Parathyroid adenoma (tissue), 2 donors: ENCODE measurements around the gene CISD3.

Experiments used
- H2AFZ ChIP-seq: fragments of 300-600 bp; sonication (generic); one replicate; pipeline ENCODE4 v1.7.0; 2017; ENCODE audit warnings: antibody characterized with exemption, mild to moderate bottlenecking
- H3K27ac ChIP-seq: fragments of 300-600 bp; sonication (generic); one replicate; pipeline ENCODE4 v1.7.0; 2017
- H3K27me3 ChIP-seq: fragments of 300-600 bp; sonication (generic); one replicate; pipeline ENCODE4 v1.7.0; 2017; ENCODE audit warnings: low read length; ENCODE audit not compliant: control insufficient read depth, insufficient read depth
- H3K36me3 ChIP-seq: fragments of 300-600 bp; sonication (generic); one replicate; pipeline ENCODE4 v1.7.0; 2017; ENCODE audit warnings: low read length; ENCODE audit not compliant: control insufficient read depth, insufficient read depth
- H3K4me1 ChIP-seq: fragments of 300-600 bp; sonication (generic); one replicate; pipeline ENCODE4 v1.7.0; 2017; ENCODE audit warnings: control low read depth
- H3K4me2 ChIP-seq: fragments of 300-600 bp; sonication (generic); one replicate; pipeline ENCODE4 v1.7.0; 2017; ENCODE audit warnings: low read length
- H3K4me3 ChIP-seq: fragments of 300-600 bp; sonication (generic); one replicate; pipeline ENCODE4 v1.7.0; 2017; ENCODE audit warnings: low read depth, low read length
- H3K79me2 ChIP-seq: fragments of 300-600 bp; sonication (generic); one replicate; pipeline ENCODE4 v1.7.0; 2017; ENCODE audit warnings: control low read depth
- H3K9ac ChIP-seq: fragments of 300-600 bp; sonication (generic); one replicate; pipeline ENCODE4 v1.7.0; 2017; ENCODE audit warnings: mild to moderate bottlenecking
- H3K9me3 ChIP-seq: fragments of 300-600 bp; sonication (generic); one replicate; pipeline ENCODE4 v1.7.0; 2017; ENCODE audit warnings: low read length; ENCODE audit not compliant: control insufficient read depth
- CTCF ChIP-seq: fragments of 300-600 bp; sonication (generic); IDR thresholded peaks from one replicate; pipeline ENCODE4 v1.7.0; 2017; ENCODE audit warnings: antibody characterized with exemption, mild to moderate bottlenecking
- donor health status: primary hyperparathyroidism.

CISD3 gene

GRCh38 chr17:38739305-38739704 lies 9.2 kb downstream of the CISD3 start:
- Histone ChIP-seq H3K79me2 (peaks cover 3% of the 10 kb centered on the region), H3K4me1 (peaks cover 18% of the 10 kb centered on the region), H3K9ac (no peak overlapping the region), H3K27me3 (no peaks in the 10 kb centered on the region), H3K27ac (no peak overlapping the region), H3K4me2 (no peak overlapping the region), H3K9me3 (no peaks in the 10 kb centered on the region), H3K36me3 (no peaks in the 10 kb centered on the region), H2AFZ (no peak overlapping the region), H3K4me3 (no peak overlapping the region)
- no peak for TF ChIP-seq CTCF

- no peak overlapping the region for H2AFZ ChIP-seq
- no peaks in the 10 kb centered on the region for H3K27me3 ChIP-seq
- no peak overlapping the region for H3K9ac ChIP-seq
- no peaks in the 10 kb centered on the region for H3K9me3 ChIP-seq
- H3K27ac ChIP-seq: no peak overlapping the region
- no peaks in the 10 kb centered on the region for H3K36me3 ChIP-seq
- H3K4me2 ChIP-seq: no peak overlapping the region
- peaks cover 6% of the 10 kb centered on the region for H3K79me2 ChIP-seq
- H3K4me3 ChIP-seq: no peak overlapping the region
- TF ChIP-seq CTCF: no peak
- H3K4me1 ChIP-seq: peaks cover 18% of the 10 kb centered on the region
Measured at GRCh38 chr17:38740044-38740443, 9.9 kb downstream of the CISD3 start.

GRCh38 chr17:38740806-38741205 lies 10.7 kb downstream of the CISD3 start:
- no peak for TF ChIP-seq CTCF
- Histone ChIP-seq H2AFZ (no peak overlapping the region), H3K4me2 (no peak overlapping the region), H3K27me3 (no peaks in the 10 kb centered on the region), H3K36me3 (no peaks in the 10 kb centered on the region), H3K27ac (peak overlapping the region; percentile 12), H3K9me3 (no peaks in the 10 kb centered on the region), H3K4me3 (no peak overlapping the region), H3K79me2 (peaks cover 6% of the 10 kb centered on the region), H3K9ac (no peak overlapping the region), H3K4me1 (peaks cover 18% of the 10 kb centered on the region)

- Histone ChIP-seq H3K4me1 (peaks cover 20% of the 10 kb centered on the region), H3K9ac (no peak overlapping the region)
Measured at GRCh38 chr17:38741461-38741860, 11.3 kb downstream of the CISD3 start.

More at GRCh38 chr17:38741461-38741860, 11.3 kb downstream of the CISD3 start:
- H3K4me3 ChIP-seq: no peak overlapping the region
- no peak for TF ChIP-seq CTCF
- H3K4me2 ChIP-seq: no peak overlapping the region
- no peaks in the 10 kb centered on the region for H3K9me3 ChIP-seq
- H3K27ac ChIP-seq: no peak overlapping the region
- no peaks in the 10 kb centered on the region for H3K36me3 ChIP-seq
- peaks cover 6% of the 10 kb centered on the region for H3K79me2 ChIP-seq
- no peaks in the 10 kb centered on the region for H3K27me3 ChIP-seq
- H2AFZ ChIP-seq: no peak overlapping the region
